Natural killer cell (primary cell): Measurements from ENCODE around the gene ZDHHC3. TPM values are rescaled to one million over a fixed set of nuclear protein-coding genes. Genes with fewer than 3 reads are reported as not detected.
A peak's percentile ranks its signal among the peaks of the same experiment; 100 is the strongest.

Experiments
- ATAC-seq, 3 donors: fragments of 150-1000 bp in 2 of 3; fragments of 200-7000 bp in 1 of 3; cut with Tn5 transposase; 1 replicate in 1 of 3; 2 replicates in 2 of 3; pipeline ENCODE4 v1.10.0; 2021; ENCODE audit warnings: mild to moderate bottlenecking in 2 of 3, moderate library complexity in 2 of 3
- DNase-seq, 2 donors: peaks; one replicate each; pipeline versions ENCODE4 v3.0.0 to v3.0.0-alpha.2; 2013 to 2021; ENCODE audit warnings: mixed read lengths in 1 of 2
- H3K27ac ChIP-seq: one replicate; pipeline ENCODE4 v1.5.1; 2013; ENCODE audit warnings: mild to moderate bottlenecking, low read length
- H3K27me3 ChIP-seq: one replicate; pipeline ENCODE4 v1.6.1; 2013; ENCODE audit warnings: low read length; ENCODE audit not compliant: control insufficient read depth, insufficient read depth
- H3K36me3 ChIP-seq: one replicate; pipeline ENCODE4 v1.6.1; 2013; ENCODE audit warnings: low read length; ENCODE audit not compliant: control insufficient read depth, insufficient read depth
- H3K4me1 ChIP-seq: one replicate; pipeline ENCODE4 v1.6.1; 2013; ENCODE audit warnings: low read length; ENCODE audit not compliant: control insufficient read depth, insufficient read depth
- H3K4me3 ChIP-seq: one replicate; pipeline ENCODE4 v1.5.1; 2013; ENCODE audit warnings: low read length
- H3K9me3 ChIP-seq: one replicate; pipeline ENCODE4 v1.6.1; 2013; ENCODE audit warnings: low read length; ENCODE audit not compliant: control insufficient read depth, insufficient read depth
- H3K27ac Mint-ChIP-seq, 2 donors: one replicate each; pipeline ENCODE4 v1.8.0; 2022; ENCODE audit warnings: mild to moderate bottlenecking in 2 of 2, mixed read lengths in 2 of 2, moderate library complexity in 1 of 2
- H3K27me3 Mint-ChIP-seq, 2 donors: one replicate each; pipeline ENCODE4 v1.8.0; 2022; ENCODE audit warnings: low read depth in 2 of 2, mixed read lengths in 2 of 2
- H3K36me3 Mint-ChIP-seq: one replicate; pipeline ENCODE4 v1.8.0; 2022; ENCODE audit warnings: mixed read lengths
- H3K4me1 Mint-ChIP-seq, 2 donors: one replicate each; pipeline ENCODE4 v1.8.0; 2022; ENCODE audit warnings: mixed read lengths in 2 of 2
- H3K4me3 Mint-ChIP-seq: one replicate; pipeline ENCODE4 v1.8.0; 2022; ENCODE audit warnings: mild to moderate bottlenecking, moderate library complexity, mixed read lengths
- H3K9me3 Mint-ChIP-seq, 2 donors: one replicate each; pipeline ENCODE4 v1.8.0; 2022; ENCODE audit warnings: mixed read lengths in 2 of 2
- CTCF ChIP-seq: fragments of 200-600 bp; IDR thresholded peaks from one replicate; pipeline ENCODE4 v1.8.0; 2022; ENCODE audit warnings: antibody characterized with exemption
- WGBS: methylation state at CpG from one replicate; pipeline ENCODE4 v1.1.7; 2013; ENCODE audit warnings: missing lambda C conversion rate; ENCODE audit not compliant: insufficient coverage; 5-methylcytosine and 5-hydroxymethylcytosine counted together
- intact Hi-C: fragments of 100-400 bp; cut with micrococcal nuclease; formaldehyde crosslinking; loops from one replicate; pipeline ENCODE4 v1.14.2; 2022
- total RNA-seq, 4 donors: library from RNA; stranded (reverse); fragments of 120-200 nt in 1 of 4; gene quantifications; one replicate each; pipeline versions ENCODE4 v1.2.3 to v1.2.4, GENCODE V29; 2013 to 2022

Gene ZDHHC3
- total RNA-seq, 3 donors from 2014 or later (not counting 1 experiment from before 2014, with no cell fraction given), result 62.3 to 100.0 (median 78.6) TPM

GRCh38 chr3:45003859-45004258, 27.9 kb upstream of the ZDHHC3 start:
- ATAC-seq, result peak in 1 of 3 donors; percentile 66
- intact Hi-C loops, result no loop called here
- Mint-ChIP-seq H3K4me3 (no peak overlapping the region), H3K27me3 (no peaks in the 10 kb centered on the region), H3K27ac (peak overlapping the region in 1 of 2 donors; percentile 74), H3K9me3 (no peaks in the 10 kb centered on the region), H3K4me1 (peaks cover 32 to 33% of the 10 kb centered on the region in 2 donors), H3K36me3 (peaks cover 10% of the 10 kb centered on the region)
- peaks cover 47% of the 10 kb centered on the region for H3K36me3 ChIP-seq
- H3K27me3 ChIP-seq, result no peaks in the 10 kb centered on the region
- H3K9me3 ChIP-seq, result no peaks in the 10 kb centered on the region
- 59% methylated on average over 2 of the region's 2 CpGs for WGBS
- no peak for DNase-seq
- no peak overlapping the region for H3K4me3 ChIP-seq
- H3K27ac ChIP-seq, result no peak overlapping the region
- no peak for TF ChIP-seq CTCF
- H3K4me1 ChIP-seq, result peaks cover 8% of the 10 kb centered on the region

- H3K9me3 Mint-ChIP-seq, result no peaks in the 10 kb centered on the region
- Histone ChIP-seq H3K4me1 (peaks cover 8% of the 10 kb centered on the region), H3K27me3 (no peaks in the 10 kb centered on the region), H3K36me3 (peaks cover 47% of the 10 kb centered on the region), H3K27ac (no peak overlapping the region), H3K9me3 (no peaks in the 10 kb centered on the region), H3K4me3 (no peak overlapping the region)
- DNase-seq (no peak), ATAC-seq (no peak)
- no peak for TF ChIP-seq CTCF
- intact Hi-C loops, result no loop called here
- no peak overlapping the region for H3K4me3 Mint-ChIP-seq
- H3K36me3 Mint-ChIP-seq, result peaks cover 10% of the 10 kb centered on the region
- peaks cover 32 to 33% of the 10 kb centered on the region in 2 donors for H3K4me1 Mint-ChIP-seq
- no peaks in the 10 kb centered on the region for H3K27me3 Mint-ChIP-seq
- H3K27ac Mint-ChIP-seq, result peak overlapping the region in 1 of 2 donors; percentile 74
Measured at GRCh38 chr3:45003406-45003805, 27.4 kb upstream of the ZDHHC3 start.

GRCh38 chr3:45002720-45003119, 26.7 kb upstream of the ZDHHC3 start:
- no peak overlapping the region for H3K4me3 ChIP-seq
- H3K9me3 Mint-ChIP-seq, result no peaks in the 10 kb centered on the region
- H3K36me3 ChIP-seq, result peaks cover 47% of the 10 kb centered on the region
- 77% methylated on average over 3 of the region's 3 CpGs for WGBS
- H3K27me3 ChIP-seq, result no peaks in the 10 kb centered on the region
- no peaks in the 10 kb centered on the region for H3K27me3 Mint-ChIP-seq
- H3K27ac Mint-ChIP-seq, result peak overlapping the region in 1 of 2 donors; percentile 74
- peaks cover 10% of the 10 kb centered on the region for H3K36me3 Mint-ChIP-seq
- TF ChIP-seq CTCF, result no peak
- peaks cover 28 to 32% of the 10 kb centered on the region in 2 donors for H3K4me1 Mint-ChIP-seq
- no peak overlapping the region for H3K4me3 Mint-ChIP-seq
- DNase-seq (no peak), ATAC-seq (no peak)
- H3K4me1 ChIP-seq, result peaks cover 8% of the 10 kb centered on the region
- intact Hi-C loops, result no loop called here
- H3K9me3 ChIP-seq, result no peaks in the 10 kb centered on the region
- no peak overlapping the region for H3K27ac ChIP-seq

GRCh38 chr3:45002139-45002660, 26.2 kb upstream of the ZDHHC3 start:
- ATAC-seq (no peak), DNase-seq (no peak)
- Histone ChIP-seq H3K9me3 (no peaks in the 10 kb centered on the region), H3K27me3 (no peaks in the 10 kb centered on the region), H3K27ac (no peak overlapping the region), H3K4me1 (peaks cover 8% of the 10 kb centered on the region), H3K4me3 (no peak overlapping the region), H3K36me3 (peaks cover 48% of the 10 kb centered on the region)
- peaks cover 10% of the 10 kb centered on the region for H3K36me3 Mint-ChIP-seq
- peaks cover 28 to 31% of the 10 kb centered on the region in 2 donors for H3K4me1 Mint-ChIP-seq
- 100% methylated on average over 1 of the region's 2 CpGs for WGBS
- no peaks in the 10 kb centered on the region for H3K27me3 Mint-ChIP-seq
- no peak for TF ChIP-seq CTCF
- intact Hi-C loops, result no loop called here
- no peaks in the 10 kb centered on the region for H3K9me3 Mint-ChIP-seq
- H3K27ac Mint-ChIP-seq, result no peak overlapping the region
- H3K4me3 Mint-ChIP-seq, result no peak overlapping the region
